Activated CD4-positive, alpha-beta T cell treated with anti-CD3 and anti-CD28 coated beads, Interleukin-10, Interleukin-2, amounts not matched to agents 100 ng/mL and 50 ng/mL, durations not matched to agents 16 hours and 8 hours (primary cell): ENCODE results near the gene PSEN1.

ENCODE experiments used
- DNase-seq: peaks from one replicate; pipeline ENCODE4 v3.0.0-alpha.2; 2020

Gene PSEN1

DNA sequence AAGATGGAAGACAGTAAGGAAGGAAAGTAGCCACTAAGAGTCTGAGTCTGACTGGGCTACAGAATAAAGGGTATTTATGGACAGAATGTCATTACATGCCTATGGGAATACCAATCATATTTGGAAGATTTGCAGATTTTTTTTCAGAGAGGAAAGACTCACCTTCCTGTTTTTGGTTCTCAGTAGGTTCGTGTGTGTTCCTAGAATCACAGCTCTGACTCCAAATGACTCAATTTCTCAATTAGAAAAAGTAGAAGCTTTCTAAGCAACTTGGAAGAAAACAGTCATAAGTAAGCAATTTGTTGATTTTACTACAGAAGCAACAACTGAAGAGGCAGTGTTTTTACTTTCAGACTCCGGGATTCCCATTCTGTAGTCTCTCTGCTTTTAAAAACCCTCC, 85.6 kb downstream of the PSEN1 start:
- DNase-seq, result peak; percentile 56

GRCh38 chr14:73223049-73223448, 86.7 kb downstream of the PSEN1 start:
- peak; percentile 66 for DNase-seq

DNA sequence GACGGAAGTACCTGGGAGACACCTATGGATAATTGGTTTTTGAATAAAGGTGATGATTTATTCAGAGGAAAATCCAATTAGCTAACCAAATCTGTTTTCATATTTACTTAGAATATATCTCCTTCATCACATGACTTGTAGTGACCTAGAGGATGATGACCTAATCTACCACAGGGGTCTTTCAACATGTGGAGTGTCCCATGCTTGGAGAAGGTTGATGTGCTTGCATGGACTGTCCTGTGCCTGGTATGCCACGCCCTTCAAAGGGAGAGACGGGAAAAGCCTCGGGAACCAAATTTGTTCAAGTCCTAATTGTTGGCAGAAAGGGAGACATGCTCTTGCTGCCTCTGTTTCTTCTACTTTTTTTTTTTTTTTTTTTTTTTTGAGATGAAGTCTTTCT, 89.2 kb downstream of the PSEN1 start:
- DNase-seq, result no peak

- DNase-seq, result no peak
These were observed 91.8 kb downstream of the PSEN1 start for GRCh38 chr14:73227812-73228781.

GRCh38 chr14:73230051-73230450, 93.7 kb downstream of the PSEN1 start:
- no peak for DNase-seq

- peak; percentile 14 for DNase-seq
These were observed 95.9 kb downstream of the PSEN1 start for GRCh38 chr14:73231981-73232851.

DNA sequence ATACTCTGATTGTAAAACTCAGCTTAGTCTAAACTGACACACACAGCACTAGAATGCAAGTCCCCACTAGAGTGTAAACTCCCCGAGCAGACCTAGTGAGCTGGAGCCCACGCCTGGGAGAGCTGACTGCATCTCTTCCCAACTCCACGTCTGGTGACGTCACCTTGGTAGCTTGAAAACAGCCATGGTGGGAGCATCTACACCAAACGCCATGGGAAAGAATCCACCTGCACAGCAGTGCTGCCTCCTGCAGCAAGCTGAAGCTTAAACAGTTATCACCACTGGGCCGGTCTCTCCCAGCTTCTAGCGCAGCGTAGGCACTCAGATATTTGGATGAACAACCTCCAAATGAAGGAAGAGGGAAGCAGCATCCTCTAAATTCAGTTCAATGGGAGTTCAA, 96.7 kb downstream of the PSEN1 start:
- no peak for DNase-seq

DNA sequence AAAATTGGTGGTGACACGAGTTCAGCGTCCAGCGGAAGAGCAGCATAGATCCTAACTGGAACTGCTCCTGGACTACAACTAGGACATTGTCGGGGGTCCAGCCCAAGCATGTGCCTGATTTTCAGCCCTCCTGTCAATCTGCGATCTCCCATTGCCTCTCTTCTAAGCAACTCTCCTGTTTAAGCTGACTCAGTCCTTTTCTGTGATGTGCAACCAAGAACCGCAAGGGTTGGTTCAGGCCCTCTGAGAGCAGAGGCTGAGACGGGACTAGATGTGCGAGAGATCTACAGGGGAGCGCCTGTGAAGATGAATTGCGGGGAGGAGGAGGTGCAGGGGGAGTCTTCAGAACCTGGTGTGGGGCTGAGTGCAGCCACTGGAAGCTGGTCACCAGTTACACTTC, 97.3 kb downstream of the PSEN1 start:
- DNase-seq, result no peak

DNA sequence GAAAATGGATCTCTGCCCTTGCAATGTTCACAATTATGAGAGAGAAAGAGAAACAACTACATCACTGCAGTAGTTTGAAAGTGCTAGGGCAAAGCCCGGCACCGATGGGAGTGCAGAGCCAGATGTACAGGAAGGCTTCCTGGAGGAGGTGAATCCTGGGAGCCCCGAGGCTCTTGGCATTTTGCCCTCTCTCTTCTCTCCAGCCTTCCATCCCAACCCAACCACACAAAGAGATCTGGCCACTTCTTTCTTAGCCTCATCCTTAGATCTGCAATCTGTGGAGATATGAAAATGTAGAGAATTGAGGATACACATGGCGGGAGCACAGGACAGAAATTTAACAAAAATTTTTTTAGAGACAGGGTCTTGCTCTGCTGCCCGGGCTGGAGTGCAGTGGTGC, 97.7 kb downstream of the PSEN1 start:
- DNase-seq, result no peak

GRCh38 chr14:73234586-73235394, 98.5 kb downstream of the PSEN1 start:
- no peak for DNase-seq

DNA sequence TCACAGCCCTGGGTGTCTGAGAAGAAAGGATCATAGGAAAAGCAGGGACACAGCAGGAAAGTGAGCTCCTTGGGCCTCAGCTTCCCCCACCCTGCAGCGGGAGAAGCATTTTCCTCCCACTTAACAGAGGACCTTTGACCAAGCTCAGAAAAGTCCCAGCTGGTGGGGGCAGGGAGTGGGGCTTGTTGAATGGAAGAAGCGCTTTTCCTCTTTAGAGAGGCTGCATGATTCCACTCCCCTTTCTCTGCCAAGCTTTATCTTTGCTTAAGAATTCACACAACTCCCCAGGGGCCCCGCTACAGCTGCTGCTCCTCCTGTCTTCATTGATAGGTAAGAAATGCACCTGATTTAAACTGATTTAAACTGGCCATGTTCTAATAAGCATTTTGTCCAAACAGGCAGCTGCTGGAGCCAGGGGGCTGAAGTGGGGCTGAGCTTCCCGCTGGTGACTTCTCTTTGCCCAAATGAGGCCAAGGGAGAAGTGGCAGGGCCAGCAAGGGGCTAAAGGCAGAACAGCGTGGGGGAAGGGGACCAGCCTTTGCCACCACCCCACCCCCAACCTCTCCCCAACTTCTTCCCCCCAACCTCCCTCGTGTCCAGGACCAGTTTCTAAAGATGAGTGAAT, 99.3 kb downstream of the PSEN1 start:
- no peak for DNase-seq

- no peak for DNase-seq
These were observed 99.8 kb downstream of the PSEN1 start for GRCh38 chr14:73236157-73236556.

GRCh38 chr14:73236752-73237218, 100.5 kb downstream of the PSEN1 start:
- no peak for DNase-seq

DNA sequence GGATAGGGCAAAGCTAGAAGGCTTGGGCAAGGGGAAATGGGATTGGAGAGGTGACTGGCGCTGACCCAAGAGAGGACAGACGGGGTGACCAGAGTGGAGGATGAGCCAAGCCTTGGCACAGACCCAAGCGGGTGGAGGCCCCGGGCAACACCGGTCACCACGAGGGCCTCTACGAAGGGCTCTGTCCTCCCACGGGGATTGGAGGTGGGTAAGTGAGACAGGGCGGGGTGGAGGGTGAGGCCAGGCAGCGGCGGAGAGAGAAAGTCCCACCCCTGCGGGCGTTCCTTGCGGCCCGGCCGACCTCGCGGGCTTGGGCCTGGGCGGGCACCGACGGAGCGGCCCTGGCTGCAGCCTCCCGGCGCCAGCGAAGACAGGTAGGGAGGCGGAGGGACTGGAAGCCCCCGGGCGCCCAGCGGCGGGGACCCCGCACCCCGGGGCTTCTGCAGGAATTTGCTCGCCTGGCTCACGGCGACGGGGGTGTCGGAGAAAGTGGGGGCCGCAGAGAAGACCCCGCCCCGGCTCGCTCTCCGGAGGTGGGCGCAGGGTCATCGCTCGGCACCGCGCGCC, 101.0 kb downstream of the PSEN1 start, which contains the start of gene PAPLN:
TSS of gene PAPLN (plus strand) at position 288 of the 567 bp plus-strand sequence. CDS start 2,273 bp downstream, outside the sequence.
- no peak for DNase-seq

DNA sequence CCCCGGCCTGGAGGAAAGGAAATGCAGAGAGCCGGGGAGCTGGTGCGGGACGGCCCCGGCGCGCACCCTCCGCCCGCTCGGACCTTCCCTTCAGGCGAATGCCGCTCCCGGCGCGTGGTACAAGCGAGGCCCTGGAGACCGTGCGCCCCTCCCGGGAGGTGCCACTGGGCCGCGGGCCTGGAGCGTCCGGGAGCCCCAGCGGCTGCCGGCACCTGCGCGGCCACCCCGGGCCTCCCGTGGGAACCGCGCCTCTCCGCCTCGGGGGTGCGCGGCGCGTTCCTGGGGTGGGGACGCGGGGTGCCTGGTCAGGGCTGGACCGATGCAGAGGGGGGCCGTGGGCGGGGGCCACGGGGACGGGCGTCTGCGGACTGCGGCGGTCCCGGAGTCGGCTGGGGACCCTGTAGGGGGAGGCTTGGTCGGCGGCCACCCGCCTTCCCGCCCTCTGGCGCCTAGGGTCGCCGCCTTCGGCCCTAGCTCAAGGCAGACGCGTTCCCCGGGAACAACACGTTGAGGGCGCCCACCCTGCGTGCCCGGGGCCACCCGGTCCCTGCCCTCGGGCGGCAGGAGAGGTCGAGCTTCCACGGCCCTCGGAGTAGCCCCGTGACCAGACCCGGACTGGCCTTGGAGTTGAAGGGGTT, 101.6 kb downstream of the PSEN1 start:
- DNase-seq, result no peak

GRCh38 chr14:73238424-73238852, 102.1 kb downstream of the PSEN1 start:
- DNase-seq, result peak; percentile 14

- no peak for DNase-seq
These were observed 102.6 kb downstream of the PSEN1 start for GRCh38 chr14:73238941-73239340.

DNA sequence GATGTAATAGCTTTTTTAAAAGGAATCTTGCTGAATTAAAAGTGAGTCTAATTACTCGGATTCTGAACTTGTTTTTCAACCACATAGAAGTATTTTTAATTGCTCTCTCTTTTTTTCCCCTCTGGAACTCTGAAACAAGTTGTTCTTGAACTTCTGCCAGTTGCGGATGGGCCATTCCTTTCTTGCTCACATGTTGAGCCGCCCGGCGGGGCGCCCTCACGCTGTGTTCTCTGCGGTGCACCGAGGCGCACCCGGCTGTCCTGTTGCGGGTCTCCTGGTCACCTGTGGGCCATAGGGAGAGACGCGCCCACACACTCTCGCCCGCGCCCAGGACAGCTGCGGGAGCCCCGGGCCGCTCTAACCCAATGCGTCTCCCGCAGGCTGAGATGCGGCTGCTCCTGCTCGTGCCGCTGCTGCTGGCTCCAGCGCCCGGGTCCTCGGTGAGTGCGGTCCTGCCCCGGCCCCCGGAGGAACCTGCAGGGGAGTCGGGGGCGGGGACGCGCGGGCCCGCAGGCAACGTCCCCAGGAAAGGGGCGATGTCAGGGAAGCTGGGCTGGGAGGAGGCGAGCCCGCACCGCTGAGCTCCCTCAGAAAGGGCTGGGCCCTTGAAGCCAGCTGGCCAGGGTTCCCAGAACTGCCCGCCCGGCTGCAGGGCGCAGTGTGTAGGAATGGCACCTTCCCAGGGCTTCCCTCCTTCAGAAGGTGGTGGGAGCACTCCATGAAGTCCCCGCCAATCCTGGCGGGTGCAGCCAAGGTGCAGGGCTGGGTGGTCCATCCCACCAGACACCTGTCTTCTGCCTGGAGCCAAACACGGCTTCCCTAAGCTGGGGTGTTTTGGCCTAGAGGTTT, 103.3 kb downstream of the PSEN1 start:
- DNase-seq, result no peak

DNA sequence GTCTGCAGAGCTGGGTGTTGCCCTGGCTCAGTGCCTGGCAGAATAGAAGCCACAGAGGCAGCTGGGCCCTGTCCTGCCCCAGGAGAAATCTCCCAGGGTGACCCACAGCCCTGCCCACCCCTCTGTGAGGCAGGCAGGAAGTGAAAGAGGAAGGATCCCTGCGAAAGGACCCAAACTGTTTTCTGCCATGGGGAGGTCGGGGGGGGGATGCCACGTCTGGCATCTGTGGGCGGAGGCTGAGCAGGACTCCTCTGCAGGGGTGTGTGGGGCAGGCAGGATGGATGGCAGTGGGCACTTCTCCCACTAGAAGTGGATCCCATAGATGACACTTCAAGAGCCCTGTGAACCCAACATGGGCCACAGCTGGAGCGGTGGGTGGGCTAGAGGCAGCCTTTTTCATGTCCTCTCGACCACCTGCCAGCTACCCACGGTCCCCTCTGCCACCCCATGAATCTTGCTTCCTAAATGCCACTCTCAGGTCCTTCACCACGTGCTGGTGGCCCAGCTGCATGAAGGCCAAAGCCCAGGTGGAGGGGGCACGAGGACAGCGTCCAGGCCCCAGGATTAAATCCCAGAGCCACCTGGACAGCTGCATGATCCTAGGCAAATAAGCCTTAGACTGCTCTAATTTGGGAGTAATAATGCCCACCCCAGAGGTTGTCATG, 104.6 kb downstream of the PSEN1 start:
- no peak for DNase-seq
